Tibial artery (tissue), 4 donors: ENCODE measurements around the gene GYS2.

Experiments used
- DNase-seq, 2 donors: peaks; one replicate each; pipeline ENCODE4 v3.0.0-alpha.2; 2019
- H3K27ac ChIP-seq, 2 donors: fragments of 200-600 bp; sonication (generic) in 1 of 2; 1 replicate in 1 of 2; 2 replicates in 1 of 2; pipeline ENCODE4 v1.5.1; 2018 to 2019; ENCODE audit warnings: mild to moderate bottlenecking in 1 of 2
- H3K27me3 ChIP-seq, 2 donors: fragments of 200-600 bp; sonication (generic) in 1 of 2; one replicate each; pipeline versions ENCODE4 v1.5.1 to v1.6.0; 2016 to 2019
- H3K36me3 ChIP-seq, 3 donors: fragments of 200-600 bp; sonication (generic) in 2 of 3; one replicate each; pipeline ENCODE4 v1.5.1; 2016 to 2019; ENCODE audit warnings: mild to moderate bottlenecking in 2 of 3
- H3K4me1 ChIP-seq, 4 donors: fragments of 200-600 bp; sonication (generic) in 2 of 4; 1 replicate in 3 of 4; 2 replicates in 1 of 4; pipeline ENCODE4 v1.5.1; 2016 to 2019
- H3K4me3 ChIP-seq, 2 donors: fragments of 200-600 bp; sonication (generic) in 1 of 2; 1 replicate in 1 of 2; 2 replicates in 1 of 2; pipeline ENCODE4 v1.5.1; 2018 to 2019; ENCODE audit warnings: mild to moderate bottlenecking in 2 of 2
- H3K9me3 ChIP-seq, 3 donors: fragments of 200-600 bp; sonication (generic) in 1 of 3; one replicate each; pipeline ENCODE4 v1.5.1; 2016 to 2019
- intact Hi-C: fragments of 100-400 bp; cut with DNase I; formaldehyde crosslinking; loops from one replicate; pipeline ENCODE4 v1.15.0; 2023; ENCODE audit warnings: low total_unique reads
- TF ChIP-seq, protein P1 (sequence below), 2 experiments: fragments of 200-600 bp in 1 of 2; fragments of 450-650 bp in 1 of 2; IDR thresholded peaks; one replicate each; pipeline ENCODE4 v1.5.1; 2017 to 2019; ENCODE audit warnings: antibody characterized with exemption in 2 of 2, mild to moderate bottlenecking in 1 of 2, moderate library complexity in 1 of 2

Gene GYS2

DNA sequence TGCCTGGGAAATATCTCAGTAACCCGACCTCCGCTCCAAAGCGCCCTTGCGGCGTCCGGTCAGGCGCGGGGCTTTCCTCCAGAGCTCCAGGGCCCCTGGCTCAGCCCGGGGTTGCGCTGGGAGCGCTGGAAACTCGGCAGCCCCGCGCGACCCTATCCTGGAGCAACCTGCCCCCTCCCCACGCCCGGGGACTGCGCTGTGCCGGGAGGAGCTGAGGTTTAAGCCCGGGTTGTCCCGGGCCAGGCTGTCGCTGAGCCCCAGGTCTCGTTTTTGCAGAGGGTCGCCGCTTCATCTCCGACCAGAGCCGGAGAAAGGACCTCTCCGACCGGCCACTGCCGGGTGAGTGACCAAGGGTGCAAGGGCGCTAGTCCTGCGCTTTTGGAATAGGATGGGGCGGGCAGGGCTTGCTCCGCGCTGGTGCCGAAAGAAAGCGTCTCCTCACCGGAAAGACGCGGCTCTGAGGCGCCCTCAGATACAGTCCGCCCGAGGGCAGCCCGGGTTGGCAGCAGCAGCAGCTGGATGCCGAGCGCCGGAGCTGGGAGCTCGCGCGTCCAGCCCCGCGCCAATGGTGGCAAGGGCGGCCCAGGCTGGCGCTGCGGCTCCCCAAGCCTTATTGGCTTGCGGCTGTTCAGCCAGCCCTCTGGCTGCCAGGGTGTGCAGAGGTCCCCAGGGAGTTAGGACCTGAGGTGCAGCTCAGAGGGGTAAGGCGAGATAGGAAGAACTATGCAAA lies 77.0 kb downstream of the GYS2 start:
- TF ChIP-seq, protein P1, sequence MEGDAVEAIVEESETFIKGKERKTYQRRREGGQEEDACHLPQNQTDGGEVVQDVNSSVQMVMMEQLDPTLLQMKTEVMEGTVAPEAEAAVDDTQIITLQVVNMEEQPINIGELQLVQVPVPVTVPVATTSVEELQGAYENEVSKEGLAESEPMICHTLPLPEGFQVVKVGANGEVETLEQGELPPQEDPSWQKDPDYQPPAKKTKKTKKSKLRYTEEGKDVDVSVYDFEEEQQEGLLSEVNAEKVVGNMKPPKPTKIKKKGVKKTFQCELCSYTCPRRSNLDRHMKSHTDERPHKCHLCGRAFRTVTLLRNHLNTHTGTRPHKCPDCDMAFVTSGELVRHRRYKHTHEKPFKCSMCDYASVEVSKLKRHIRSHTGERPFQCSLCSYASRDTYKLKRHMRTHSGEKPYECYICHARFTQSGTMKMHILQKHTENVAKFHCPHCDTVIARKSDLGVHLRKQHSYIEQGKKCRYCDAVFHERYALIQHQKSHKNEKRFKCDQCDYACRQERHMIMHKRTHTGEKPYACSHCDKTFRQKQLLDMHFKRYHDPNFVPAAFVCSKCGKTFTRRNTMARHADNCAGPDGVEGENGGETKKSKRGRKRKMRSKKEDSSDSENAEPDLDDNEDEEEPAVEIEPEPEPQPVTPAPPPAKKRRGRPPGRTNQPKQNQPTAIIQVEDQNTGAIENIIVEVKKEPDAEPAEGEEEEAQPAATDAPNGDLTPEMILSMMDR (IDR thresholded peaks at IDR 0.05) = no peak
- Histone ChIP-seq H3K9me3 (no peaks in the 10 kb centered on the region), H3K4me3 (peak overlapping the region; percentile 54 to 74), H3K36me3 (no peaks in the 10 kb centered on the region), H3K4me1 (peaks cover 0 to 26% (median 9%) of the 10 kb centered on the region in 4 donors), H3K27ac (peak overlapping the region; percentile 9 to 35), H3K27me3 (peaks cover 0 to 4% of the 10 kb centered on the region in 2 donors)
- intact Hi-C loops = no loop called here
- DNase-seq = peak in 1 of 2 donors; percentile 67

DNA sequence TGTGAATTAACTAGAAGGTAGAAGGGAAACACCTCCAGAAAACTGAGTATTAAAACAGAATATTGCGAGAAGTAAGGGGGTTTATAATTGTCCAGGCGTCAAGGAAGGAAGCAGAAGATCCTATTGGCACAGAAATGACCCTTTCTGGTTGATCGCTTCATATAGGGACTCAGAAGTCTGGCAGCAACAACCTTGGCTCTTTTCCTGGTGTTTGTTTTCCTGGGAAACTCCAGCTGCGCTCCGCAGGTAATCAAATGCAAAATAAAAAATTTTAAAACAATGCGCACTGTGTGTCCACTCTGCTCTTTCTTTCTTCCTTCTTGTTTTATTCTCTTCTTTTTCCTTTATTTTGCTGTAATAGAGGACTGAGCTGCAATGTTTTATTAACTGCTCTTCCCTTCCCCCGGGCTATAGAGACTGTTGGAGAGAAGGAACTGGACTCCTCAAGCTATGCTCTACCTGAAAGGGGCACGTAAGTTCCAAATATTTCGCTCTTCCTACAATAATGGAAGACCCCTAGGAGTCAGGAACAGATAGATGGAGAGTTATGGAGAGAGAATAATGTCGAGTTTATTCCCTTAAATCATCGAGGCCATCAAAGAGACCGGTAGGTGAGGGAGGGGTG lies 77.8 kb downstream of the GYS2 start:
- intact Hi-C loops = no loop called here

DNA sequence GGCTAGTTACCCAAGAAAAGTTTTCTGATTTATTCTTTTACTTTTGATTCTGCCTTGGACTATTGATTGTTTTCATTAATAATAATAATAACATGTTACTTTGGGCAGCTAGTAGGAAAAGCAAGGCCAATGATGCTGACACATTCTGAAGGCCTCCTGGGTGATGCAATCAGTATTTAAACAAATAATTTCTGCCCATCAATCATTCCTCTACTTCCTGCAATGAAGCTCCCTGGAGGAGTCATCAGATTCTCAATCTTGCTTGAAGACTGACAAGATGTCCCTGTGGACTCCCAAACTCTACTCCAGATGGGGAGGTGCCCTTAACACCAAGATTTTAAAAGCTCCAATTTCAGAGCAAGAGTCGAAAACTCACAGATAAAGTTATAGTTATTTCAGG lies 78.6 kb downstream of the GYS2 start, which contains the start of gene SPX:
SPX (plus strand) TSS at position 244 of the 400 bp plus-strand sequence. CDS start 177 bp downstream, outside the sequence.
- DNase-seq = no peak
- Histone ChIP-seq H3K27ac (no peak within 1 kb of the TSS), H3K4me3 (peak within 1 kb of the TSS; percentile 54 to 74), H3K4me1 (peaks cover 0 to 26% (median 9%) of the 10 kb centered on the region in 4 donors), H3K27me3 (peaks cover 0 to 4% of the 10 kb centered on the region in 2 donors), H3K9me3 (no peaks in the 10 kb centered on the region), H3K36me3 (no peaks in the 10 kb centered on the region)
- intact Hi-C loops = no loop called here
- TF ChIP-seq, protein P1 (IDR thresholded peaks at IDR 0.05) = no peak

More for the DNA sequence above, 77.8 kb downstream of the GYS2 start:
- no peaks in the 10 kb centered on the region for H3K36me3 ChIP-seq
- H3K4me3 ChIP-seq = peak overlapping the region; percentile 54 to 74
- DNase-seq = no peak
- TF ChIP-seq, protein P1 (IDR thresholded peaks at IDR 0.05) = no peak
- no peak overlapping the region for H3K27ac ChIP-seq
- H3K4me1 ChIP-seq = peaks cover 0 to 26% (median 9%) of the 10 kb centered on the region in 4 donors
- no peaks in the 10 kb centered on the region for H3K9me3 ChIP-seq
- H3K27me3 ChIP-seq = peaks cover 0 to 4% of the 10 kb centered on the region in 2 donors

DNA sequence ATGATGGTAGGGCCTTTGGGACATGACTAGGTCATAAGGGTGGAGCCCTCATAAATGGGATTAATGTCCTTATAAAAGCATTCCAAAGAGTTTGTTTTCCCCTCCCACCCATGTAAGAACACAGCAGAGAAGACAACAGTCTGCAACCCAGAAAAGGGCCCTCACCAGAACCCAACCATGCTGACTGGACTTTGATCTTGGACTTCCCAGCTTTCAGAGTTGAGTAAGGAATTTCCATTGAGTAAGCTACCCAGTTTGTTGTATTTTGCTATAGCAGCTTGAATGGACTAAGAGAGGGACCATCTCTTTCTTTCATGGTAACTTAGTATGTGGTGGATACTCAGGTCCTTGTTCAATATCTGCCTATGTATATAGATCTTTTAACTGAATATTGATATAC lies 81.5 kb downstream of the GYS2 start:
- TF ChIP-seq, protein P1 (IDR thresholded peaks at IDR 0.05) = no peak
- Histone ChIP-seq H3K27me3 (peaks cover 0 to 4% of the 10 kb centered on the region in 2 donors), H3K4me1 (peaks cover 0 to 14% (median 9%) of the 10 kb centered on the region in 4 donors), H3K9me3 (no peaks in the 10 kb centered on the region), H3K4me3 (no peak overlapping the region), H3K36me3 (peaks cover 0 to 5% (median 0%) of the 10 kb centered on the region in 3 donors), H3K27ac (no peak overlapping the region)
- intact Hi-C loops = no loop called here
- no peak for DNase-seq

DNA sequence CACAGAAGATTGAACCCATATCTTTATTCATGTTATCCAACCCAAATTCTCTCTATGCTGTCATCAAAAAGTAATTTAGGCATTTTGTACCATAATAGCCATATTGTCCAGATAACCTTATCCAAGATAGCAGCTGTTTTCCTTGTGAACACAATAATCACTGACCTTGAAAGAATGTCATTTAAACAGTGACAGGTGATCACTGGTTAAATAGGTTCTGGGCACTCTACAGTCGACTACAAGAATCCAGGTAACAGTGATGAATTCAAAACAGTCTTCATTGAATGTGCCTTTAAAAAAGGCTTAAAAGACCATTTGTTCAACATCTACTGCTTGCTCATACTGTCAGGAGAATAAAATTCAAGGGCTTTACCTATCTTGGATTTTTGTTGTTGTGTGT lies 83.1 kb downstream of the GYS2 start:
- H3K36me3 ChIP-seq = peaks cover under 1 to 5% (median 3%) of the 10 kb centered on the region in 3 donors
- no peak overlapping the region for H3K4me3 ChIP-seq
- no peak overlapping the region for H3K27ac ChIP-seq
- H3K27me3 ChIP-seq = no peaks in the 10 kb centered on the region
- TF ChIP-seq, protein P1 (IDR thresholded peaks at IDR 0.05) = no peak
- DNase-seq = no peak
- intact Hi-C loops = no loop called here
- H3K9me3 ChIP-seq = no peaks in the 10 kb centered on the region
- H3K4me1 ChIP-seq = no peaks in the 10 kb centered on the region
